GM12875 (cell line): ENCODE measurements around the gene MMEL1.
A peak's percentile ranks its signal among the peaks of the same experiment; 100 is the strongest.

ENCODE experiments used
- H3K4me3 ChIP-seq: one replicate; pipeline ENCODE4 v1.5.1; 2011; ENCODE audit warnings: low read depth, low read length, control low read depth
- TF ChIP-seq, protein P1 (sequence below): IDR thresholded peaks from 2 replicates; pipeline ENCODE4 v1.5.1; 2011; ENCODE audit warnings: low read depth, mild to moderate bottlenecking, control low read depth, inconsistent platforms, low read length, moderate library complexity, borderline replicate concordance; ENCODE audit not compliant: insufficient read depth

The MMEL1 gene

DNA sequence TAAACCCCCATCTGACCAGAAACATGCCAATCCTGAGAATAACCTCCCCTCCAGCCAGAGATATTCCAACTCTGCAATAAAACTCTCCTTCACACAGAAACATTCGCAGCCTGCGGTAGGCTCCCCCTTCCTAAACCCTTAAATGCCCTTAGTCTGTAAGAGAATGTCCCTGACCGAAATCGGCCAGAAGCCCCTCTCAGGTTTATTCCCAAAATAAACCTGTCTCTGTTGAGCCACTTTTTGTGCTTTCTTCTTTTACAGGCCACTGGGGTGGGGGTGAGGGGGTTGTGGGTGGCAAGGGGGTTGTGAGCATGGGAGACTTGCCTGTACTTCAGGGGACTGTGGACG lies 41.6 kb downstream of the MMEL1 start:
- no peak overlapping the region for H3K4me3 ChIP-seq
- TF ChIP-seq, protein P1, sequence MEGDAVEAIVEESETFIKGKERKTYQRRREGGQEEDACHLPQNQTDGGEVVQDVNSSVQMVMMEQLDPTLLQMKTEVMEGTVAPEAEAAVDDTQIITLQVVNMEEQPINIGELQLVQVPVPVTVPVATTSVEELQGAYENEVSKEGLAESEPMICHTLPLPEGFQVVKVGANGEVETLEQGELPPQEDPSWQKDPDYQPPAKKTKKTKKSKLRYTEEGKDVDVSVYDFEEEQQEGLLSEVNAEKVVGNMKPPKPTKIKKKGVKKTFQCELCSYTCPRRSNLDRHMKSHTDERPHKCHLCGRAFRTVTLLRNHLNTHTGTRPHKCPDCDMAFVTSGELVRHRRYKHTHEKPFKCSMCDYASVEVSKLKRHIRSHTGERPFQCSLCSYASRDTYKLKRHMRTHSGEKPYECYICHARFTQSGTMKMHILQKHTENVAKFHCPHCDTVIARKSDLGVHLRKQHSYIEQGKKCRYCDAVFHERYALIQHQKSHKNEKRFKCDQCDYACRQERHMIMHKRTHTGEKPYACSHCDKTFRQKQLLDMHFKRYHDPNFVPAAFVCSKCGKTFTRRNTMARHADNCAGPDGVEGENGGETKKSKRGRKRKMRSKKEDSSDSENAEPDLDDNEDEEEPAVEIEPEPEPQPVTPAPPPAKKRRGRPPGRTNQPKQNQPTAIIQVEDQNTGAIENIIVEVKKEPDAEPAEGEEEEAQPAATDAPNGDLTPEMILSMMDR: no peak

DNA sequence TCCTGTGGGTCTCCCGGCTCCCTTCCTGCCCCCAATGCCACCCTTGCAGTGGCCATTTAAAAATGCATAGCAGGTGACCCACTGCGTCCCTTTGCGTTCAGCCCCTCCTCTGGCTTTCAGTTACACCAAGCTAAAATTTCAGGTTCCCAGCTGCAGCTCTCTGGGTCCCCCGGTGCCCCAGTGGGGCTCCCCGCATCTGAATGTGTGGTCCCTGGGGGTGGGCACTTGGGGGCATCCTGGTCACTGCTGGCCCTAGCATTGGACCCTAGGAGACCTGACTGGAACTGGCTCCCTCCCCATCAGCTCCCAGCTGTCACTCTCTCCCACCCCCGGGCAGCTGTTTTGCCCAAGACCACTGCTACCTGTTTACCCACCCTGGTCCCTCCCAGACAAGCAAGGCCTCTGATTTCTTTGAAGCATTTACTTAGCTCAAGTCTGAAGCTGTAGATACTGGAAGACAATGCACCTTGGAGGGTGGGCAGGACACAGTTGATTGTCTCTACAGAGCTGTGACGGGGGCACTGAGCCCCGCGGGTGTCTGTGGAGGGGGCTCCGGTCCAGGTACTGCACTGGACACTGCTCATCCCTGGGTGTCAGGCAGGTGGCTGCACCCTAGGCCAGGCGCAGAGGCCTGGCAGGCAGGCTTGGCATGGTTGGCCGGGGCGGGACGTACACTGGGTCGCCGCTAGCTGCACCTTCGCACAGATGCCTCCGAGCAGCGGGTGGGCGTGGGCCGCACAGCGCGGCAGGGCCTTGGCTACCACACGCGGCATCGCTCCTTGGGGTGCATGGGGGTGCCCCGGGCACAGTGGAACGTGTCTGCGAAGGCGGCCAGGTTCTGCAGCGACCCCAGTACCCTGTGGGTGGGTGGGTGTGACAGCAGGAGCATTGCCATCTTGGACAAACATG lies 42.3 kb downstream of the MMEL1 start:
- TF ChIP-seq, protein P1: no peak
- H3K4me3 ChIP-seq: no peak overlapping the region

DNA sequence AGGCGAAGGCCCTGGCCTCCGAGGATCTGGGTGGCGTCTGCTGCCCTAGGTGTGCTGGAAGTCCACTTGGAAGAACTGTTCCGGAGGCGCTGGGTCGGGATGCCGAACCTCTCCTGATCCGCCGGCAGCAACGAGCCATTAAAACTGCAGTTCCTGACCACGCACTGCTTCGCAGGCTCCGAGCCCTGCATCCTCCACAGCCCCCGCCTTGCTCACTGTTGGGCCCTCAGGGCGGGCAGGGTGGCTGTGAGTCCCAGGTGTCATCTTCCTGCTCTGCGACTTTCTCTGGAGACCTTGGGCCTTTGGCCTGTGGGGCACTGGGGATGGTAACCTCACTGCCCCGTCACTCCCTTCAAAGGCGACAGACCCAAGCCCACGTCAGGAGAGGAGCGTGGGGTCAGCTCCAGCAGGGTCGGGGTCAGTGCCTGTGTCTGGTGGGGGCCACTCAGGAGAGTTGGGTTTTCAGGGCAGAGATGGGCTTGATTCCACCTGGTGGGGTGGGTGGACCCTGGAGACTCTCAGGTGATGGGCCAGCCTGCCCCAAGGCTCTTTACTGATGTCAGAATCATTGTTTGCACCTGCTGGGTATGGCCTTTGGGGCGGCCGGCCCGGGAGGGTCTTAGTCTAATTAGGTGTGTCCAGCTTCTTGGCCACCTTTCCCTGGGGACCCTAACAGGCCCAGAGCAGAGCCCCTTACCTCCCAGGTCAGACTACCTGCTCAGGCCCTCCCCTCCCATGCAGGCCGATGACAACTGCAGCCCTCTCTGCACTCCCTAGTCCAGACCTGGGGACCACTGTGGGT lies 43.2 kb downstream of the MMEL1 start:
- no peak overlapping the region for H3K4me3 ChIP-seq
- TF ChIP-seq, protein P1: no peak

DNA sequence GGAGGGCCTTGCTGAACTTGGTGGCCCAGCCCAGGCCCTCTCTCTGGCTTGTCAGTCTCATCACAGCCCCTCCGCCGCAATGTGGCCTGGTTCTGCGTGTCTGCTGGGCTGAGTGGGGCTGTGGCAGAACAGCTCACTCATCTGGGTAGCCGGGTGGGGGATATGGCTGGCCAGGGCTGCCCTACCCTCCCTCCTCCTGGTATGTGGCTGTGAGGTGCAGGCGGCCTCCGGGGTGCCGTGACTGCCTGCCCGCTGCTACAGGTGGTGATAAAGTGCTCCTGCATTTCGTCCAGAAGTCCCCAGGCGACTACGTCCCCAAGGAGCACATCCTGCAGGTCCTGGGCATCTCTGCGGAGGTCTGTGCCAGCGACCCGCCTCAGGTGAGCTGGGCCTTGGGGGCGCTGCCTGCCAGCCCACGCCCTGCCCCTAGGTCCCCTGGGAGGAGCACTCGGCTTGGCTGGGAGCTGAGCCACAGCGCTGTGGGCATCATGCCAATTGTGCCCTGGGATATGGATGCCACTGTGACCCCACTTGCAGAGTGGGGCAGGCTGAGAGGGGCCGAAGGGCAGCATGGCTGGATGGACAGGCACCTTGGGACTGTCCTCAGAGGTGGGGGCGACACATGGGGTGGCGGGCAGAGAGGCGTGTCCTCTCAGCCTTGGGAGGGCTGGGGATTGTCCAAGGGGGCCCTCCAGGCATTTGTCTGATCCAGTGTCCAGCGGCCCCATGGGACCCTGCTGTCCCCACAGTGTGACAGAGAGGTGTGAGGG lies 44.0 kb downstream of the MMEL1 start:
- TF ChIP-seq, protein P1: no peak
- H3K4me3 ChIP-seq: no peak overlapping the region

DNA sequence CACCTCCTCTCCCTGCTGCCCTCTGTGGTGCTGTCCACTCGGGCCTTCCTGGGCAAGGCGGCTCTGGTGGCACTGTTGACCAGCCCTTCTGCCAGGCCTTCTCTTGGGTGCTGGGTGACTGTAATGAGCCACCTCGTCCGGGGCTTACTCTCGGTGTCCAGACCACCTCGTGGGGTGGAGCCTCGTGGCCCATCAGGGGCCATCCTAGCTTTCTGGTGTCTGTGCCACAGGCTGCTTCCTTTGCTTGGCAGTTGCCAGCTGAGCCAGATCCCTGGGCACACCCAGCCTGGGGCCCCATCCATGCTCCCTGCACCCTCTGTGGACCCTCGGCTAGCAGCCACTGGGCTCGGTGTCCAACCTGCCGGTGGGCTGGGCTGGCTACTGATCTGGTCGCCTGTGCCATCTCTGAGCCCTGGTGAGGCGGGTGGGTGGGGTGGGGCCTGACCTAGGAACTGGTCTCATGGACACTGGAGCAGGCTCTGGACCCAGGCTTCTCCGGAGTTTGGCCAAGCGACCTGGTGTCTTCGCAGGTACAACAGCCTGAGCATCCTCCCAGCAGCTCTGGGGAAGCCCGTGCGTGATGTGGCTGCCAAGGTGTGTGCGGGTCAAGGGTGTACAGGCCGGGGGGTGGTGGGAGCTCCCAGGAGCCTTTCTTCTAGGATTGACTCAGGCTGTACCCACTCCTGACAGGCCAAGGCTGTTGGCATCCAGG lies 44.8 kb downstream of the MMEL1 start:
- TF ChIP-seq, protein P1: no peak
- H3K4me3 ChIP-seq: no peak overlapping the region

DNA sequence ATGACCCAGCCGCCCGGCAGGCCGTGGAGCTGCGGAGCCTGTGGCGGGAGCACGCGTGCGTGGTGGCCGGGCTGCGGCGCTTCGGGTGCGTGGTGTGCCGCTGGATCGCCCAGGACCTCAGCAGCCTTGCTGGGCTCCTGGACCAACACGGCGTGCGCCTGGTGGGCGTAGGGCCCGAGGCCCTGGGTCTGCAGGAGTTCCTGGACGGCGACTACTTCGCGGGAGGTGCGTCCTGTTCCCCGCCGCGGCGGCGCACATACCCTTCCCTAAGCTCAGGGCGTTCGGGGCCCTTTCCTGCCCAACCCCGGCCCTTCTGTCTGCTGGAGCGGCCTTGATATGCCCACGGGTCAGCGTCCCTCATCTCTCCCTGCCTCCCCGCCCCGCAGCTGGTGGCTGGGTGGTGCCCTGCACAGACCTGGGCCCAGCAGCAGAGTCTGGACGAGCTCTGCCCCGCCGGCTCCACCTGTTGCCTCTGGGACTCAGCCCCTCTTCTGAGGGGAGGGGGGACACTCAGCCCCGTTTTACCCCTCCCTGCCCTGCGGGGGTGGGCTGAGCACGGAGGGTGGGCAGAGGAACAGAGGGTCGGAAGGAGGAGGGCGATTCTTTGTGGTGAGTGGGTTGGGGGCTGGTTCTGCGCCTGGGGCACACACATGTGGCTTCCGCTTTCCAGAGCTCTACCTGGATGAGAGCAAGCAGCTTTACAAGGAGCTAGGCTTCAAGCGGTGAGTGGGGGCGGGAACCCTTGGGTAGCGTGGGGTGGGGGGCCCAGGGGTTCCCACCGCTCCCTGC lies 45.6 kb downstream of the MMEL1 start:
- TF ChIP-seq, protein P1: no peak
- peak overlapping the region; percentile 79 for H3K4me3 ChIP-seq
